Kasumi-1 (cell line): ENCODE data around the gene WDR37.
"Not testable (repeated sequence)": the region's sequence is repeated elsewhere in the genome, so short reads cannot be mapped to it uniquely, and the experiment has no call there.

Source experiments
- DNase-seq, 2 experiments: peaks; one replicate each; lab custom pipeline; 2025; lab: John Stamatoyannopoulos, UW

Gene WDR37

GRCh38 chr10:1043532-1043995 lies 12.6 kb upstream of the WDR37 start:
- peak; percentile 95 to 99 for DNase-seq

DNA sequence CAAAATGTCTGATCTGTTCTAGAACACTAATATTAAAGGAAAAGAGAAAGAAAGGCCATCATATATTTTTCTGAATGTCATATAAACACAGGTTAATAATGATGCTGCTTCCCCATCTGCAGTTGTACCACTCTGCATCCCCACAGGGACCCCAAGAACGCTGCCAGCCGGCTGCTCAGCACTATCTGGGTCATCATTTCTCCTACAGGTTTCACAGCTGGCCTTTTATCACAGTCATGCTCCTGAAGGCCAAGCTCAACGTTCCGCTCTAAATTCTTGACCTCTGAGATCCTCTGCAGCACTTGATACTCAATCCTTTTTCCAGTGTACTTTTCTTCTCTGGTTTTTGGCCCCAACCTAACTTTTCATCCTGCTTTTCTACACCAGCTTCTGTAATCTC lies 12.0 kb upstream of the WDR37 start:
- DNase-seq, result peak in 1 of 2 experiments; percentile 56

DNA sequence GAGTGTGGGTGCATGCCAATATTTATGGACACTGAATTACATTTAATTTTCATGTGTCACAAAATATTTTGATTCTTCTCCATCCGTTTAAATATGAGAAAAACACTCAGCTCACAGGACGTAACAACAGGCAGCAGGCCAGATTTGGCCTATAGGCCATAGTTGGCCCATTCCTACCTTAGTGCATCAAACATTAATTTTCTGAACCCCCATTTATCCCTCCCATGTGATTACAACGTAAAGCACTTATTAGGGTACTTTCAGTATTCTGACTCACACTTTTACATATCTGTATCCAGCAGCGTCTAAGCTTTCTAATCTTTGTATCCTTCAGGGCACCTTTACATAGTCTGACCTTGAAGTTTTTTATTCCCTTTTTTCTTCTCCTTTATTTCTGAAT lies 11.2 kb upstream of the WDR37 start:
- DNase-seq, result no peak

- DNase-seq, result no peak
Observed at GRCh38 chr10:1045415-1045814, 10.8 kb upstream of the WDR37 start.

- DNase-seq, result no peak
Observed at GRCh38 chr10:1047937-1048336, 8.2 kb upstream of the WDR37 start.

- peak in 1 of 2 experiments; percentile 54 for DNase-seq
Observed at GRCh38 chr10:1048349-1048731, 7.8 kb upstream of the WDR37 start.

DNA sequence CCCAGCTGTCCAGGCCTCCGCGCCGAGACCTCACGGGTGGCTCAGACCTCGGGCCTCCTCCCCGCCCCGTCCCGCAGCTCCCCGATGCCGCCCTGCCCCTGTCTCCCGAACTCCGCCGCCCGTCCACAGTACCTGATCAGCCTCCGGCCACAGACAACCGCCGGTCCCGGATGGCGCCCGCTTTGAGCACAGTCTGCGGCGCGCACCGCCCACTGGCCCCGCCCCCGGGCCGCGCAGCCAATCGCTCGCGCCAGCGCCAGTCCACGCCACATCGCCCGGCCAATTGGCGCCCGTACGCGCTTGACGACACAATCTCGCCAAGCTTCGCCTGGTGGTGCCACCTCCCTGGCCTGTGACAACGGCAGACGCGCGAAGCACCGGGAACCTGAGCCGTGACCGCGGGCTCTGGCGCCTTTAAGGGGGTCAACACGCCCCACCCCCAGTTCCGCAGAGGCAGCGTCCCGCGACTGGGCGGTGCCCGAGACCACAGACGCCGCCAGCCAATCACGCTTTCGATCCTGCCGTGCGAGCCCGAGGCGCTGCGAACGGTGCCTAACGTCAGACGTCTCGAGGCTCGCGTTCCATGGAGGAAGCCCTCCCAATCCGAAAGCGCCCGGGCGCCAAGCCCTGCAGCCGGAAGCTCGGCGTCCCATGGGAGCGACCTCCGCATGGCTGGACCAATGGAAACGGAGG lies 7.3 kb upstream of the WDR37 start, which contains the start of gene IDI1:
TSS of gene IDI1 (minus strand) at position 388 of the 693 bp plus-strand sequence. CDS start at position 272, 116 bp downstream.
- peak; percentile 99 to 100 for DNase-seq

- no peak for DNase-seq
Observed at GRCh38 chr10:1049425-1049958, 6.7 kb upstream of the WDR37 start.

DNA sequence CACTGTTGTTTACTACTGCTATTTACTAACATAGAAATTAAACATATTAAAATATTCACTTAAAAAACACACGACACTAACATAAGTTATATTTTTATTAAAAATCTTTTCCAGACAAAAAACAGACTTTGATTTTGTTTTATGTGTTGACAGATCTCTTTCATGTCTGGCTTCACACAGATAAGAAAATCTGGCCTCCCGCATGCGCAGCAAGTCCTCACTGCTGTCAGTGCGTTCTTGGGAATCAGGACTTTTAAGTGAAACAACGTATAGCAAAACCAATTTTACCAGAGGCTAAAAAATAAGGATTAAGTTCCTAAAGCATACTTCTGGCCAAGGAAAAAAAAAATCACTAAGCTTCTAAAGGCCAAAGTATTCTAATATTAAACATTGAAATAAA lies 6.0 kb upstream of the WDR37 start:
- peak; percentile 50 to 58 for DNase-seq

DNA sequence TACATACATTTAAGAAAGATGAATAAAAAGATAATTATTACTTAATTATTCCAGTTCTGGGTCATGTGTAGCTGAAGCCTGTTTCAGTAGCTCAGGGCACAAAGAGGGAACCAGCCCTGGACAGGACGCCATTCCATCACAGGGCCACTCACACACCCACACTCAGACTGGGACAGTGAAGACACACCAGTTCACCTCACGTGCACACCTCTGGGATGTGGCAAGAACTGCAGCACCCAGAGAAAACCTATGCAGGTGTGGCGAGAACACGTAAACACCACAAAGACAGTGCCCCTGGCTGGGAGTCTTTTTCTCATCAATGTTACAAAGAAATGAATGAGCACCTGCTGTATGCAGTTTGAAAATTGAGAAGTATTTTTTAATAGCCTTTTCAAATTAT lies 5.6 kb upstream of the WDR37 start:
- peak; percentile 36 to 40 for DNase-seq

GRCh38 chr10:1054684-1055083 lies 1.5 kb upstream of the WDR37 start:
- no peak for DNase-seq

DNA sequence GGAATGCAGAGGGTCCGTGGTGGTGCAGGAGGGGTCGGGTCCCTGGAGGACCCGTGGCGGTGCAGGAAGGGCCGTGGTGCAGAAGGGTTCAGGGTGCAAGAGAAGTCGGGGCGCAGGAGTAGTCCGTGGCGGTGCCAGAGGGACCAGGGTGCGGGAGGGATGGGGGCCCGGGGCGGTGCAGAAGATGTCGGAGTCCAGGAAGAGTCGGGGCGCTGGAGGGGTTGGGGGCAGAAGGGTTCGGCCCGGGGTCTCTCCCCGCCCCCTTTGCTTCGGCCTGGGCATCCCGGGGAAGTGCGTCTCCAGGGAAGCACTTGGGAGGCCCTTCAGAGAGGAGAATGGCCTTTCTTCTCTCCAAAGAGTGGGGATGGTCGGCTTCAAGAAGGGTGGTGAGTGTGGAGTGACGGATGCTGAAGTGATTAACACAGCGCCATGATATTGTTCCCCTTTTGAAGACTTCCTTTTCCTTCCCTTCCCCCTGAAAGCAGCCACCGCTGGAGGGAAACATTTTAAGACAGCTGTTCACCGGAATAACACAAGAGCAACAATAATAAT lies 997 bp downstream of the WDR37 start:
- peak; percentile 92 to 97 for DNase-seq

DNA sequence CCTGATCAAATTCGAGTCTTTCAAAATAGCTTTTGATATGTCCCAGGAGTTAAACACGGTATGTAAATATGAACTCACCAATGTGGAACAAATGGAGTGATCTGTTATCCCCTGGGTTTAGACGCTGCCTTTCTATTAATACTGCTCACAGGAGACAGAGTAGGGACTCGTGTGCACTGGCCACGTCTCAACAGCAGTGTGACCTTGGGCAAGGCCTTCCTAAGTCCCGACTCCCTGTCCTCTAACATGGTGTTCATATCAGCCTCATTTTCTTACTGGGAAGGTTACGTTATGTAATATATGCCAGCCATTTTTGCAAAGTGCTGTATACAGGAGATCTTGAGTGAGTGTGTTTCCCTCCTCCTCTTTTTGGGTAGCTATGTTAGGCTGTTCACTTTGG lies 1.8 kb downstream of the WDR37 start:
- DNase-seq, result no peak

DNA sequence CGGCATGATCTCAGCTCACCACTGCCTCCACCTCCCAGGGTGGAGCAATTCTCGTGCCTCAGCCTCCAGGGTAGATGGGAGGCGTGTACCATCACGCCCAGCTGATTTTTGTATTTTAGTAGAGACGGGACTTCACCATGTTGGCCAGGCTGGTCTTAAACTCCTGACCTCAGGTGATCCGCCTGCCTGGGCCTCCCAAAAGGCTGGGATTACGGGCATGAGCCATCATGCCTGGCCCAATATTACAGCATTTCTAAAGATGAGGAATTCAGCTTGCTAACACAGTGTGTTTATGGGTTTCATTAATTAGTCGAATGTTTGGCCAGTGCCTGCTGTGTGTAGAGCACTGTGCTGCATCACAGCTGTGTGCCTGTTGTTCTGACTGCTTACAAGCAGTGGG lies 3.7 kb downstream of the WDR37 start:
- DNase-seq, result no peak

DNA sequence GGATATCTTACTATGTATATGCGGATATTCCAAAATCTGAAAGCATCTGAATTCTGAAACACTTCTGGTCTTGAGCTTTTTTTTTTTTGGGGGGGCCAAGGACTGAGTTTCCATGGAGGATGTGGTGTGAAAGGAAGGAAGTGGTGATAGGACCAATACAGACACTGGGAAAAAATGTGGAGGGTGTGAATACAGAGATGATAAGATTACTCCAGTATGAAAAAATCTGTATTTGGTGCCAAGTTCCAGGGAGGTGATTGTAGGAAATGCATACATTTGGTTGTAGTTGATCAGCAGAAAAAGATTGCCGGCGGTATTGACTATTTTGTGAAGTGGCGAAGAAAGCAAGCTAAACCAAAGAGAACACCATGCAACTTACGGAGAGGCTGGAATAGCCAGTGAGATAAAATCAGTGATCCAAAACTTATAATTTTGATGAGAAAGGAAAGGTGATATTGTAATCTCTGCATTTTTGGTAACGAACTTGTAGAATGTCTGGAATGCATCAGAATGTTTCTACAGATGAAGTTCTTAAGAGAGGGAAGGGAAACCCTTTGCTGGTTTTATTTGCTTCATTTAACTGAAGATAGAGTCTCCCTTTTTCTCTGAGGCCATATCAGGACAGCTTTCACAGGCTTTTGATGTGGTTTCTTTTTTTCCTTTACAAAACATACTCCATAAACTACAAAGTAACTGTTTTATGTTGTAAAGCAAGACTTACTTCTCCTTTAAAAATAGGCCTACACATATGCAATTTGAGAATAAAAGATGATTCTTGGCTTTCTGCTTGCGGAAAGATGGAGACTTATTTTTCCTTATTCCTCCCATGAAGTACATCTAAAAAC lies 6.0 kb downstream of the WDR37 start:
- peak in 1 of 2 experiments; percentile 30 for DNase-seq

DNA sequence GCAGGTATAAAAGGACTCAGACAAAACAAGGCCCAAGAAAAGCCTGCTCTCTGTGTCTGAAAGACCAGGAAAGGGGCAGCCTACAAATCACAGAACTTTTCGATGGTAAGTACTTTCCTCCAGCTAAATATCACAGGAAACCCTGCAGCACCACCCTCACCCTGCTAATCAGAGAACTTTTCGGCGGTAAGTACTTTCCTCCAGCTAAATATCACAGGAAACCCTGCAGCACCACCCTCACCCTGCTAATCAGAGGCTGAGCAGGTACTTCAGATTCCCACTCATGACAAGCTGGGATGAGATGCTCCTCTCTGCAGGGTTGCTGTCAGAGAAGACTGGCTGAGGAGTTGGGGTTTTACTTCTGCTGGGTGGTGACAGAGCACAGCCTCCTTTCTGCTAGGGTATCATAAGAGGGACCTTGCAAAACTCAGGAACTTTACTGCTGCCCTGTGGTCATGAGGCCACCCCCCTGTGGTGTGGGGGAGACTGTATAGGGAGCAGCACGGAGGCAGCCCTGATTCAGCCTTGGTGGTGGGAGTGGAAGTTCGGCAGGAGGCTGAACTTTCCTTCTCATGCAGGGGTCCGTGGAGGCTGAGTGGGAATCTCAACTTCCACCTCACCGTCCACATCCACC lies 7.2 kb downstream of the WDR37 start:
- peak; percentile 93 for DNase-seq

- DNase-seq, result no peak
Observed at GRCh38 chr10:1064964-1065247, 8.7 kb downstream of the WDR37 start.

DNA sequence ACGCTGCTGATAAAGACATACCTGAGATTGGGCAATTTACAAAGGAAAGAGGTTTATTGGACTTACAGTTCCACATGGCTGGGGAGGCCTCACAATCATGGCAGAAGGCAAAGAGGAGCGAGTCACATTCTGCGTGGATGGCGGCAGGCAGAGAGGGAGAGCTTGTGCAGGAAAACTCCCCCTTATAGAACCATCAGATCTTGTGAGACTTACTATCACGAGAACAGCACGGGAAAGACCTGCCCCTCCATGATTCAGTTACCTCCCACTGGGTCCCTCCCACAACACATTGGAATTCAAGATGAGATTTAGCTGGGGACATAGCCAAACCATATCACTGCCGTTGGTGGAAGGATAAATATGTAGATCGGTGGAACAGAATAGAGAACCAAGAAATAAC lies 10.5 kb downstream of the WDR37 start:
- not testable (repeated sequence) for DNase-seq

- DNase-seq, result no peak
Observed at GRCh38 chr10:1068380-1069361, 12.5 kb downstream of the WDR37 start.

DNA sequence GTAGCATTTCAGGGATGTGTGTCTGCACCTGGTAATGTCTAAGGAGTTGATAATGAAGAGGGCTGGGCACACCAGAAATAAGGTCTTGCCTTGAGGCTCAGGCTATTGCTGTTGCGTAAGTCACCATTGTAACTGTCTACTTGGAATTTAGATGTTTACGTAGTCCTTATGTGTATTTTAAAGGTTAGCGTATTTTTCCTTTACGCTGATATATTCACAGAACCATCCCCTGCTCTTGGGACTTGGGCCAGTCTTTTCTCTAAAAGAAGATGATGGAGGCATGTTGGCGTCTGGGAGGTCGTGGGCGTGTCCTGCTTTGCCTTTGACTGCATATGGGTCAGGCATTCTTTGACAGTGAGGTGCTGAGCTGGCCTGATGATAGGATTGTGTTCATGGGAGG lies 14.7 kb downstream of the WDR37 start:
- no peak for DNase-seq
